Vagina (tissue), 2 donors: ENCODE data around the gene ARHGEF28. TPM values are rescaled to one million over a fixed set of nuclear protein-coding genes. Genes with fewer than 3 reads are reported as not detected.

Experiments
- DNase-seq, 2 donors: peaks; one replicate each; pipeline ENCODE4 v3.0.0-alpha.2; 2017; ENCODE audit errors: extremely low spot score in 2 of 2
- H3K27ac ChIP-seq: fragments of 200-600 bp; sonication (generic); one replicate; pipeline ENCODE4 v1.5.1; 2019
- H3K27me3 ChIP-seq: fragments of 200-600 bp; sonication (generic); one replicate; pipeline ENCODE4 v1.5.1; 2019
- H3K36me3 ChIP-seq, 2 donors: fragments of 200-600 bp; sonication (generic); one replicate each; pipeline ENCODE4 v1.5.1; 2017 to 2019
- H3K4me1 ChIP-seq: fragments of 200-600 bp; sonication (generic); one replicate; pipeline ENCODE4 v1.5.1; 2019
- H3K4me3 ChIP-seq, 2 donors: fragments of 200-600 bp; sonication (generic); 1 replicate in 1 of 2; 2 replicates in 1 of 2; pipeline ENCODE4 v1.5.1; 2016 to 2019
- H3K9me3 ChIP-seq: fragments of 200-600 bp; sonication (generic); one replicate; pipeline ENCODE4 v1.5.1; 2019
- POLR2A ChIP-seq, 2 donors: fragments of 450-650 bp; IDR thresholded peaks; one replicate each; pipeline ENCODE4 v1.6.1; 2017; ENCODE audit warnings: antibody characterized with exemption in 2 of 2, mild to moderate bottlenecking in 2 of 2, moderate library complexity in 2 of 2
- POLR2AphosphoS5 ChIP-seq, 2 donors: sonication (generic); formaldehyde crosslinking; IDR thresholded peaks; one replicate each; pipeline ENCODE4 v1.9.0; 2017; ENCODE audit warnings: antibody characterized with exemption in 2 of 2, mild to moderate bottlenecking in 2 of 2, low read depth in 1 of 2; ENCODE audit not compliant: insufficient read depth in 1 of 2
- intact Hi-C: fragments of 100-400 bp; cut with DNase I; formaldehyde crosslinking; loops from one replicate; pipeline ENCODE4 v1.15.1; 2023
- total RNA-seq: library from RNA; depleted of rRNA; stranded (reverse); fragments of >200 nt; gene quantifications from one replicate; pipeline ENCODE4 v1.2.3, GENCODE V29; 2016
- TF ChIP-seq, protein P1 (sequence below), 3 experiments: fragments of 450-650 bp in 2 of 3; fragments of 200-600 bp in 1 of 3; sonication (generic) in 1 of 3; IDR thresholded peaks; one replicate each; pipeline ENCODE4 v1.5.1; 2017 to 2019; ENCODE audit warnings: antibody characterized with exemption in 3 of 3, mild to moderate bottlenecking in 2 of 3, moderate library complexity in 2 of 3

ARHGEF28 gene
- total RNA-seq, 1 donor from 2014 or later, result 41.0 TPM

DNA sequence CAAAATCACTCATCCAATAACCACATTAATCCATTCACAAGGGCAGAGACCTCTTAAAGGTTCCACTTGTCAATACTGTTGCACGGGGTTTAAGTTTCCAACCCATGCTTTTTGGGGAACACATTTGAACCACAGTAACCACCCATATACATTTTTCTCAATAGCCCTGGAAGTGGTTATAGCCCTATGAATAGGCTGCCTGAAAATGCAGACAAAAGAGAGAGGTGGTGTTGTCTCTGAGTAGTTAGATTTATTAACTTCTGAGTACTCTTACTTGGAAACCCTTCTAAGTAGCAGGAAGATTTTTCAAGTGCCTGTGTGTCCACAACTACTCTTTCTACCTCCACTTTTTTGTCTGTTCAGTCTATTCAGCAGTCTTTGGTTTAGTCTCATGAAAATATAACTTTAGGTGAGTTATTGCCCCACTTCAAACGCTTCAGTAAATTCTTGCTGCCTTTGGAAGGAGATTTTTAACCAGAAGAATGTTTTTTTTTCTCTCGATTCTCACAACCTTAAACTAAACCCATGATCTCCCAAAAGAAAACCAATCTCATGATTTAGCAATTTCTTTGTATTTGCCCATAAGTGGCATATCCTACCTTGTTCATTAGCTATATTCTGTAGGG is 42.6 kb downstream of the ARHGEF28 start:
- Histone ChIP-seq H3K4me3 (no peak overlapping the region), H3K4me1 (peaks cover 5% of the 10 kb centered on the region), H3K36me3 (no peaks in the 10 kb centered on the region), H3K27me3 (no peaks in the 10 kb centered on the region), H3K27ac (no peak overlapping the region), H3K9me3 (no peaks in the 10 kb centered on the region)
- intact Hi-C loops, result no loop called here
- TF ChIP-seq, protein P1, sequence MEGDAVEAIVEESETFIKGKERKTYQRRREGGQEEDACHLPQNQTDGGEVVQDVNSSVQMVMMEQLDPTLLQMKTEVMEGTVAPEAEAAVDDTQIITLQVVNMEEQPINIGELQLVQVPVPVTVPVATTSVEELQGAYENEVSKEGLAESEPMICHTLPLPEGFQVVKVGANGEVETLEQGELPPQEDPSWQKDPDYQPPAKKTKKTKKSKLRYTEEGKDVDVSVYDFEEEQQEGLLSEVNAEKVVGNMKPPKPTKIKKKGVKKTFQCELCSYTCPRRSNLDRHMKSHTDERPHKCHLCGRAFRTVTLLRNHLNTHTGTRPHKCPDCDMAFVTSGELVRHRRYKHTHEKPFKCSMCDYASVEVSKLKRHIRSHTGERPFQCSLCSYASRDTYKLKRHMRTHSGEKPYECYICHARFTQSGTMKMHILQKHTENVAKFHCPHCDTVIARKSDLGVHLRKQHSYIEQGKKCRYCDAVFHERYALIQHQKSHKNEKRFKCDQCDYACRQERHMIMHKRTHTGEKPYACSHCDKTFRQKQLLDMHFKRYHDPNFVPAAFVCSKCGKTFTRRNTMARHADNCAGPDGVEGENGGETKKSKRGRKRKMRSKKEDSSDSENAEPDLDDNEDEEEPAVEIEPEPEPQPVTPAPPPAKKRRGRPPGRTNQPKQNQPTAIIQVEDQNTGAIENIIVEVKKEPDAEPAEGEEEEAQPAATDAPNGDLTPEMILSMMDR (IDR thresholded peaks at IDR 0.05), result no peak
- no peak for TF ChIP-seq POLR2AphosphoS5 (IDR thresholded peaks at IDR 0.05; ENCODE audit: insufficient read depth in 1 of 2, low read depth in 1 of 2)
- no peak for TF ChIP-seq POLR2A (IDR thresholded peaks at IDR 0.05)
- DNase-seq, result no peak

DNA sequence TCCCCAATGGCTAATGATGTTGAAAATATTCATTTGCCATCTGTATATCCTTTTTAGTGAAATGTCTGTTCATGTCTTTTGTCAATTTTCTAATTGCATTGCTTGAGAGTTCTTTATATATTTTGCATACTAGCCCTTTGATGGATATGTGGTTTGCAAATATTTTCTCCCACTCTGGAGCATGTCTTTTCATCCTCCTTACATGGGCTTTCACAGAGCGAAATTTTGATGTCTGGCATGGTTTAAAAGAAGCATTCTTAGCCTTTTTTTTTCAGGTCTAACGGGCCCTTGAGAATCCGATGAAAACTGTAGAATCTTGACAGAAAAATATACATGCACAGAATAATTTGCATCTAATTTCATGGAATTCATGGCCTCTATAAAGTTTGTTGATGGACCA is 44.7 kb downstream of the ARHGEF28 start:
- H3K27ac ChIP-seq, result no peak overlapping the region
- no peaks in the 10 kb centered on the region for H3K9me3 ChIP-seq
- no peak overlapping the region for H3K4me3 ChIP-seq
- DNase-seq, result no peak
- no peaks in the 10 kb centered on the region for H3K27me3 ChIP-seq
- no peaks in the 10 kb centered on the region for H3K36me3 ChIP-seq
- no peak for TF ChIP-seq POLR2AphosphoS5 (IDR thresholded peaks at IDR 0.05; ENCODE audit: insufficient read depth in 1 of 2, low read depth in 1 of 2)
- no peak for TF ChIP-seq POLR2A (IDR thresholded peaks at IDR 0.05)
- TF ChIP-seq, protein P1 (IDR thresholded peaks at IDR 0.05), result no peak
- intact Hi-C loops, result no loop called here
- peaks cover 5% of the 10 kb centered on the region for H3K4me1 ChIP-seq

DNA sequence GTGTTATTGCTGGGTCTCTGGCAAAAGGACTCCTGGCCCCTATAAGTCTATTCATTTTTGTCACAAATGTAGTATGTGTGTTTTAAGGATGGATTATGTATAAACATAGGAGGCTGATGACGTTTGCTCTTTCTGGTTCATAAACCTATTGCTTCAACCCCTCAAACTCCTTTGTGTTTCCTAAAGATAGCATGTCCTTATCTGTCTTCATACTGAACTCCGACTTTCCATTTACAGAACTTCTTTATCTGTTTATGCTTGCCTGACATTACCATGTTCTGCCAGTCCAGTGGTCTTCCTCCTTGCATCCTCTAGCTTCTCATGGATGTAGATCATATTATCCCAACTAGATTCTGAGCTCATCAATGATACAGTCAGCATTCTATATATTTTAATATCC is 46.1 kb downstream of the ARHGEF28 start:
- no peak overlapping the region for H3K4me3 ChIP-seq
- H3K27me3 ChIP-seq, result no peaks in the 10 kb centered on the region
- DNase-seq, result no peak
- intact Hi-C loops, result no loop called here
- no peaks in the 10 kb centered on the region for H3K36me3 ChIP-seq
- H3K4me1 ChIP-seq, result peaks cover 5% of the 10 kb centered on the region
- TF ChIP-seq POLR2A (IDR thresholded peaks at IDR 0.05) (no peak), POLR2AphosphoS5 (IDR thresholded peaks at IDR 0.05; ENCODE audit: insufficient read depth in 1 of 2, low read depth in 1 of 2) (no peak)
- H3K9me3 ChIP-seq, result no peaks in the 10 kb centered on the region
- H3K27ac ChIP-seq, result no peak overlapping the region

DNA sequence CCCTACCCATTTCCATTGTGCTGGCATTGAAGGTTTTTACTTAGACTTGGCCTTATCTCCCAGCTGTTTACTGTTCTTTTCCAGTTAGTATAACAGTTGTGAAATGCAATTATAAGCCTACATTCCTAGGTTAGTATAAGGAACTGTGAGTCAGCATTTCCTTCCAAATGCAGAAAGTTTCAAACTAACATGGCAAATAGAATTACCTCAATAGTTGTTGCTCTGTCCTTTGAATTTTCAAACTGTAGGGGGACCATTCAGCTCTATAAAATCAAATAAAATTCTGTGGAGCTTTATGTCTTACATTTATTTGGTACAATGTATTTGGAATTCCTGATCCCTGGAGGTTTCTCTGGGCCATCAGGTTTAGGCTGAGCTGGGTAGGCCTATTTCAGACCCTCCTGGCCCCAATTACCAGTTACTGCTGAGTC is 47.2 kb downstream of the ARHGEF28 start:
- Histone ChIP-seq H3K9me3 (no peaks in the 10 kb centered on the region), H3K27ac (no peak overlapping the region), H3K4me1 (peaks cover 5% of the 10 kb centered on the region), H3K36me3 (no peaks in the 10 kb centered on the region), H3K4me3 (no peak overlapping the region), H3K27me3 (no peaks in the 10 kb centered on the region)
- DNase-seq, result no peak
- TF ChIP-seq, protein P1 (IDR thresholded peaks at IDR 0.05), result no peak
- TF ChIP-seq POLR2AphosphoS5 (IDR thresholded peaks at IDR 0.05; ENCODE audit: insufficient read depth in 1 of 2, low read depth in 1 of 2) (peak in 1 of 2 donors; percentile 78), POLR2A (IDR thresholded peaks at IDR 0.05) (no peak)
- intact Hi-C loops, result no loop called here

DNA sequence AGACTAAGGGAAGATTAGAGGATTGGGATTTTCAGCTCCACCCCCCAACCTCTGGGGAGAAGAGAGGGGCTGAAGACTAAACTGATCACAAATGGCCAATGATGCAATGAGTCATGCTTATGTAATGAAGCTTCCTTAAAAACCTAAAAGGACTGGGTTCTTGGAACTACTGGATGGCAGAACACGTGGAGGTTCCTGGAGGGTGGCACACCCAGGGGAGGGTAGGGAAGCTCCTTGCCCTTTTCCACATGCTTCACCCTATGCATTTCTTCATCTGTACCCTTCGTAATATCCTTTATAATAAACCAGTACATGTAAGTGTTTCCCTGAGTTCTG is 48.6 kb downstream of the ARHGEF28 start:
- H3K27me3 ChIP-seq, result no peaks in the 10 kb centered on the region
- DNase-seq, result no peak
- H3K4me1 ChIP-seq, result peaks cover 5% of the 10 kb centered on the region
- H3K36me3 ChIP-seq, result no peaks in the 10 kb centered on the region
- TF ChIP-seq, protein P1 (IDR thresholded peaks at IDR 0.05), result no peak
- TF ChIP-seq POLR2AphosphoS5 (IDR thresholded peaks at IDR 0.05; ENCODE audit: insufficient read depth in 1 of 2, low read depth in 1 of 2) (no peak), POLR2A (IDR thresholded peaks at IDR 0.05) (no peak)
- no peak overlapping the region for H3K4me3 ChIP-seq
- no peak overlapping the region for H3K27ac ChIP-seq
- no peaks in the 10 kb centered on the region for H3K9me3 ChIP-seq
- intact Hi-C loops, result no loop called here
